Measurements from ENCODE around the gene PCLO.
"Not testable (repeated sequence)": the region's sequence is repeated elsewhere in the genome, so short reads cannot be mapped to it uniquely, and the experiment has no call there.

- not testable (repeated sequence) for TF ChIP-seq CTCF (conservative IDR thresholded peaks at IDR 0.05; ENCODE audit: low read depth, low read length); EZH2 (IDR thresholded peaks at IDR 0.05; ENCODE audit: low read length, unreplicated experiment); EZH2phosphoT487 (IDR thresholded peaks at IDR 0.05; ENCODE audit: borderline replicate concordance, low read length)
Observed at GRCh38 chr7:82894341-82894740, 268.3 kb downstream of the PCLO start.
